SK-N-MC (cell line): ENCODE measurements around the gene PHOX2B.

Experiments
- EZH2 ChIP-seq: fragments of 200-600 bp; sonication (generic); IDR thresholded peaks from one replicate; pipeline ENCODE4 v1.6.1; 2017; ENCODE audit warnings: antibody characterized with exemption
- FOXP2 ChIP-seq: optimal IDR thresholded peaks from 2 replicates; pipeline ENCODE3; 2011; ENCODE audit warnings: mild to moderate bottlenecking, moderate library complexity; ENCODE audit not compliant: insufficient read depth; ENCODE audit errors: extremely low read length, control extremely low read depth
- POLR2AphosphoS5 ChIP-seq: IDR thresholded peaks from 2 replicates; pipeline ENCODE4 v1.6.1; 2012; ENCODE audit warnings: mild to moderate bottlenecking, low read depth, low read length, borderline replicate concordance

- TF ChIP-seq EZH2 (no peak), FOXP2 (no peak), POLR2AphosphoS5 (no peak)
Measured at GRCh38 chr4:41785665-41786064, 37.1 kb upstream of the PHOX2B start.
